Right forelimb (tissue), 1 donor: ENCODE data around the gene SLC13A3.

Experiments used
- DNase-seq: peaks from one replicate; pipeline ENCODE4 v3.0.0-alpha.2; 2018

SLC13A3 gene

GRCh38 chr20:46573234-46573633 is 78.0 kb downstream of the SLC13A3 start:
- no peak for DNase-seq

GRCh38 chr20:46572790-46573189 is 78.5 kb downstream of the SLC13A3 start:
- DNase-seq: no peak

DNA sequence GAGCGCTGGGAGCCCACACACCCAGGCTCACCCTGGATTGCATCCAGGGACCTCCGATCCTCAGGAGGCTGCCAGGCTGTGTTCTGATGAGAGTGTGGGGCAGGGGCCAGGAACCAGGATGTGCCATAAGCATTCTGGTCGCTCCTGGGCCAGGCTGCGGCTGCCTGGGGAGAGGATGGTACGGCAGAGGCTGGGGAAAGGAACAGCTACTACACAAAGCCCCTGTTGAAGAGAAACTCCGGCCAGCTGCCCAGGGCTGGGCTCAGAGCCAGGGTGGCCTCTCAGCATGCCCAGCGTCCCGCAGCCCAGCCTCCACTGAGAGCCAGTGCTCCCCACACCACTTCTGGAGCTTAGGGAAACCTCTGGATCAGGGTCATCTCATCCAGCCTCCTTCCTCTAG is 79.1 kb downstream of the SLC13A3 start:
- peak; percentile 81 for DNase-seq

DNA sequence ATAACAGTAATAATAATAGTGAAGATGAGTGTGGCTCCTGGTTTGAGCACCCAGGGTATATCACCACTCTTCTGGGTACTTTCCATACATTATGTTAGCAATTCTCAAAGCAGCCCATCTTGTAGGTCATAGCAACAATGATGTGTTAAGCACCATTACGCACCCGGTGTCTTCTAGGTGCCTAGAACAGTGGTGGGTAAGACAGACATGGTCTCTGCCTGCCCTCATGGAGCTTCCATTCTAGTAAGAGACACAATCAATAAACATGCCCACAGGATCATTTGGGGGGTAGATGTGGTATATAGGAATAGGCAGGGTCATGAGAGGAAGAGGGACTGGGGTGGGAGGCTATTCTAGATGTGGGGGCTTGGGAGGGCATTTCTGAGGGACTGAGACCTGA is 79.8 kb downstream of the SLC13A3 start:
- no peak for DNase-seq

- no peak for DNase-seq
These were observed 80.3 kb downstream of the SLC13A3 start for GRCh38 chr20:46570956-46571355.

GRCh38 chr20:46569961-46570360 is 81.3 kb downstream of the SLC13A3 start:
- no peak for DNase-seq

DNA sequence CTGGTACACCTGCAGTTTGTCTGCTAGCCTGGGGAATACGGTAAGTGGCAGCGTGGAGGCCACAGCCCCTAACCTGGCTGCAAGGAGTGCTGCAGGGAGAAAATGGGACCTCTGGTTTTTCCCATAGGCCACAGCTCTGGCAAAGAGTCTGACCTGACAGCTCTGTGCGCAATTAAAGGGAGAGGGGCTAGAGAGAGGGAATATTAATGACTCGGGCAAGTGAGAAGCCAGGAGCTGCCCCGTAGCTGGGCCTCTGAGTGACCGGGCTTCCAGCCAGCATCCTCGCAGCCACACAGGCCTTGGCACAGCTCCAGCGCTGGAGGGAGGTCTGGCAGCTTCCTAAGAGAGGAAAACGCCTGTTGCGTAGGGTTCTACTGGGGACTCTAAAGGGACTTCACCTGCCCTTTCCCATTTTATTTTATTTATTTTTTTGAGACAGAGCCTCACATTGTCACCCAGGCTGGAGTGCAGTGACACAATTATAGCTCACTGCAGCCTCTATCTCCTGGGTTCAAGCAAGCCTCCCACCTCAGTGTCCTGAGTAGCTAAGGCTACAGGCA is 82.6 kb downstream of the SLC13A3 start:
- peak; percentile 93 for DNase-seq

DNA sequence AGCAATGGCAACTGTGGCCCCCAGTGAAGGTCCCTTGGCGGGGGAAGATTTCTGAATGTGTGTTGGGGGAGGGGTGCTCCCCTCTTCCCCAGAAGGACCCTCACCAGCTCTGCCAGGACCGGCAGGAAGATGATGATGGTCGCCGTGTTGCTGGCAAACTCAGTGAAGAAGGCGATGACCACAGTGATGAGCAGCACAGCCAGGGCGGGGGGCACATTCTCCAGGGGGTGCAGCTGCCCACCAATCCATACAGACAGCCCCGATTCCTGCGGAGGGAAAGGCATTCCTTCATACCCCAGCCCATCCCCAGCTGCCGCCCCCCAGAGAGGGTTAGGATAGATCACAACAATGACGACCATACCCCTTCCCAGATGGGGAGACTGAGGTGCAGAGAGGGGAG is 85.1 kb downstream of the SLC13A3 start:
- no peak for DNase-seq

- DNase-seq: no peak
These were observed 86.9 kb downstream of the SLC13A3 start for GRCh38 chr20:46564241-46564957.

GRCh38 chr20:46563860-46564221 is 87.4 kb downstream of the SLC13A3 start:
- no peak for DNase-seq

- DNase-seq: no peak
These were observed 87.9 kb downstream of the SLC13A3 start for GRCh38 chr20:46563170-46563859.

DNA sequence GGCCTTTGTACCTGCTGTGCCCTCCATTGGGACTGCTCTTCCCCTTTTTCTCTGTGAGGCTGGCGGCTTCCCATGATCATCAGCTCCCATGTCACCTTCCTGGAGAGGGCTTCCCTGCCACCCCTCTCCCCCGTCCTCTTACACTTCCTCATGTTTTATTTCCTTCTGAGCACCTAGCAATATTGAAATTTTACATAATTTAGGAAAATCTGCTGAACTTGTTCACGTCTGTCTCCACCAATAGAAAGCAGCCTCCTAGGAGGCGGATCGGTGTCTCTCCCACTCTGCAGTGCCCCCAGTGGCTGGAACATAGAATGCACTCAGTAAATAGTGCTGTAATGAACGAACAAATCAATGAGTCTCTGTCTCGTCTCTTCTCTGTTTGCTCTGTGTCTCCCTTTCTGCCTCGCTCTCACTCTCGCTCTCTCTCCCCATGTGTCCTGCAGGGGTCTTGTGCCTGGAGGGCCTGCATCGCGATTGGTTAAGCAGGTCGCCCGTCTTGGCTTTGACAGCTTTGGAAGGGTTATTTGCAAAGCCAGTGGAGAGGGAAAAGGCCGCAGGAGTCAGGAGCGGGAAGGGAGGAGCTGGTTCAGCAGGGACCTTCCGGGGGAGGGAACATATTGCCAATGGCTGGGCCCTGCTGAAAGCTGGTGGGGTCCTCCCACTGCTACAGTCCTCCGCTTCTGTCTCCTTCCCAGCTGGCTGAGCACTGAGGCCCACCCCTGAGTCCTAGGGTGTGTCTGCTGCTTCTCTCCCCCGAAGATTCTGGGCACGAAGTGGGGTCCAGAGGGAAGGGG is 88.7 kb downstream of the SLC13A3 start:
- peak; percentile 86 for DNase-seq

DNA sequence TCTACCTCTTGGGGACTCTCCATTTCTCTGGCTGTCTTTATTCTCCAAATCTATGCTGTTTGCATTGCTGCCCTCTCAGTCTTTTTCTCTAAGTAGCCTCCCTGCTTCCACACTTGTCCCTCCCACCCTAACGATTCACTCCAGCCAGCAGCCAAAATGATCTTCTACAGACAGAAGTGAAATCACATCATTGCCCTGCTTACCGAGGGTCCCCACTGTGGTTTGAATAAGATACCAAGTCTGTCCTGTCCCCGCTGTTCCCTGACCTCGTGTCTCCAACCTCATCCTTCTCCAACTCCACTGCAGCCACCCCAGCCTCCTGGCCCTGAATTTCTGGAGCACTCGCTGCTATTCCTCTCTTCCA is 89.3 kb downstream of the SLC13A3 start:
- DNase-seq: no peak

- DNase-seq: no peak
These were observed 91.4 kb downstream of the SLC13A3 start for GRCh38 chr20:46559685-46560440.

GRCh38 chr20:46559001-46559400 is 92.3 kb downstream of the SLC13A3 start:
- DNase-seq: no peak

- DNase-seq: no peak
These were observed 92.7 kb downstream of the SLC13A3 start for GRCh38 chr20:46558511-46558959.

GRCh38 chr20:46557231-46557956 is 93.9 kb downstream of the SLC13A3 start:
- DNase-seq: no peak

- no peak for DNase-seq
These were observed 95.8 kb downstream of the SLC13A3 start for GRCh38 chr20:46555370-46555956.

- DNase-seq: no peak
These were observed 96.4 kb downstream of the SLC13A3 start for GRCh38 chr20:46554828-46555227.

GRCh38 chr20:46553926-46554325 is 97.3 kb downstream of the SLC13A3 start:
- no peak for DNase-seq
